Activated T-helper 2 cell treated with anti-CD3 and anti-CD28 coated beads, Interferon-gamma antibody, Interleukin-2, Interleukin-4, amounts not matched to agents 10 μg/mL and 5 μg/mL and 100 μg/mL, durations not matched to agents 14 hours and 24 hours and 36 hours (primary cell): Measurements from ENCODE around the gene ZNF329. TPM values are rescaled to one million over a fixed set of nuclear protein-coding genes. Genes with fewer than 3 reads are reported as not detected.
"Not testable (repeated sequence)": the region's sequence is repeated elsewhere in the genome, so short reads cannot be mapped to it uniquely, and the experiment has no call there.

Source experiments
- DNase-seq: peaks from one replicate; pipeline ENCODE4 v3.0.0; 2021; ENCODE audit warnings: low spot score
- H3K27ac Mint-ChIP-seq: one replicate; pipeline ENCODE4 v1.8.0; 2021; ENCODE audit warnings: mixed read lengths
- H3K27me3 Mint-ChIP-seq: one replicate; pipeline ENCODE4 v1.8.0; 2021; ENCODE audit warnings: low read depth, mixed read lengths
- H3K36me3 Mint-ChIP-seq: one replicate; pipeline ENCODE4 v1.8.0; 2021; ENCODE audit warnings: low read depth, mixed read lengths
- H3K4me1 Mint-ChIP-seq: one replicate; pipeline ENCODE4 v1.8.0; 2021; ENCODE audit warnings: low read depth, mixed read lengths
- H3K4me3 Mint-ChIP-seq: one replicate; pipeline ENCODE4 v1.8.0; 2021; ENCODE audit warnings: low read depth, mild to moderate bottlenecking, moderate library complexity, mixed read lengths
- H3K9me3 Mint-ChIP-seq: one replicate; pipeline ENCODE4 v1.8.0; 2021; ENCODE audit warnings: mixed read lengths
- intact Hi-C: fragments of 100-400 bp; cut with micrococcal nuclease; formaldehyde crosslinking; loops from one replicate; pipeline ENCODE4 v1.15.1; 2023
- total RNA-seq: library from RNA; stranded (reverse); gene quantifications from 2 replicates; pipeline ENCODE4 v1.2.3, GENCODE V29; 2022

Gene ZNF329
- total RNA-seq, 1 donor from 2014 or later, result 2.1 TPM

GRCh38 chr19:58154679-58155648 is 4.4 kb upstream of the ZNF329 start:
- intact Hi-C loops, result loop anchor here (2.0 to 10.0 kb wide), 4 partner anchors 152 to 1760 kb away; partner anchors contain the start of genes ZNF582, ZNF606 and ZNF776
- no peaks in the 10 kb centered on the region for H3K27me3 Mint-ChIP-seq
- DNase-seq, result peak; percentile 91
- H3K4me3 Mint-ChIP-seq, result peak overlapping the region; percentile 72
- H3K9me3 Mint-ChIP-seq, result peaks cover 42% of the 10 kb centered on the region
- H3K36me3 Mint-ChIP-seq, result peaks cover 17% of the 10 kb centered on the region
- peaks cover 2% of the 10 kb centered on the region for H3K4me1 Mint-ChIP-seq
- H3K27ac Mint-ChIP-seq, result no peak overlapping the region

GRCh38 chr19:58154287-58154678 is 3.7 kb upstream of the ZNF329 start:
- H3K27me3 Mint-ChIP-seq, result no peaks in the 10 kb centered on the region
- H3K36me3 Mint-ChIP-seq, result peaks cover 19% of the 10 kb centered on the region
- DNase-seq, result no peak
- H3K27ac Mint-ChIP-seq, result no peak overlapping the region
- intact Hi-C loops, result loop anchor here (2.0 to 10.0 kb wide), 4 partner anchors 151 to 1759 kb away; partner anchors contain the start of genes ZNF582, ZNF606 and ZNF776
- peak overlapping the region; percentile 72 for H3K4me3 Mint-ChIP-seq
- H3K9me3 Mint-ChIP-seq, result peaks cover 48% of the 10 kb centered on the region
- peaks cover 5% of the 10 kb centered on the region for H3K4me1 Mint-ChIP-seq

GRCh38 chr19:58153386-58153785 is 2.8 kb upstream of the ZNF329 start:
- H3K9me3 Mint-ChIP-seq, result peaks cover 47% of the 10 kb centered on the region
- H3K4me1 Mint-ChIP-seq, result peaks cover 5% of the 10 kb centered on the region
- DNase-seq, result no peak
- H3K27me3 Mint-ChIP-seq, result no peaks in the 10 kb centered on the region
- peaks cover 20% of the 10 kb centered on the region for H3K36me3 Mint-ChIP-seq
- no peak overlapping the region for H3K27ac Mint-ChIP-seq
- H3K4me3 Mint-ChIP-seq, result peak overlapping the region; percentile 72
- intact Hi-C loops, result loop anchor here (10.0 kb wide), 3 partner anchors 409 to 1759 kb away; partner anchors contain the start of genes ZNF582 and ZNF776

GRCh38 chr19:58147475-58147874 is 3.1 kb downstream of the ZNF329 start:
- H3K4me3 Mint-ChIP-seq, DNase-seq, H3K4me1 Mint-ChIP-seq, H3K27ac Mint-ChIP-seq, H3K27me3 Mint-ChIP-seq, intact Hi-C loops: not testable (repeated sequence)
- H3K36me3 Mint-ChIP-seq, result peaks cover 27% of the 10 kb centered on the region
- peaks cover 45% of the 10 kb centered on the region for H3K9me3 Mint-ChIP-seq

GRCh38 chr19:58145849-58146248 is 4.7 kb downstream of the ZNF329 start:
- no peak overlapping the region for H3K27ac Mint-ChIP-seq
- intact Hi-C loops, result no loop called here

GRCh38 chr19:58134244-58134643 is 16.3 kb downstream of the ZNF329 start:
- DNase-seq, result no peak
- H3K9me3 Mint-ChIP-seq, result peaks cover 73% of the 10 kb centered on the region
- H3K27ac Mint-ChIP-seq, result no peak overlapping the region
- intact Hi-C loops, result no loop called here
- no peak overlapping the region for H3K4me3 Mint-ChIP-seq
- no peaks in the 10 kb centered on the region for H3K4me1 Mint-ChIP-seq
- peaks cover 66% of the 10 kb centered on the region for H3K36me3 Mint-ChIP-seq
- H3K27me3 Mint-ChIP-seq, result no peaks in the 10 kb centered on the region

More at GRCh38 chr19:58145849-58146248, 4.7 kb downstream of the ZNF329 start:
- Mint-ChIP-seq H3K4me3 (no peak overlapping the region), H3K4me1 (peaks cover 3% of the 10 kb centered on the region), H3K36me3 (peaks cover 26% of the 10 kb centered on the region), H3K9me3 (peaks cover 40% of the 10 kb centered on the region), H3K27me3 (no peaks in the 10 kb centered on the region)
- no peak for DNase-seq

GRCh38 chr19:58129284-58129683 is 21.3 kb downstream of the ZNF329 start:
- peaks cover 57% of the 10 kb centered on the region for H3K36me3 Mint-ChIP-seq

GRCh38 chr19:58128041-58128685 is 22.4 kb downstream of the ZNF329 start:
- H3K36me3 Mint-ChIP-seq, result peaks cover 46% of the 10 kb centered on the region
- DNase-seq, result no peak
- no peaks in the 10 kb centered on the region for H3K27me3 Mint-ChIP-seq
- intact Hi-C loops, result no loop called here
- no peak overlapping the region for H3K27ac Mint-ChIP-seq
- peaks cover 79% of the 10 kb centered on the region for H3K9me3 Mint-ChIP-seq
- H3K4me3 Mint-ChIP-seq, result no peak overlapping the region
- H3K4me1 Mint-ChIP-seq, result no peaks in the 10 kb centered on the region

More at GRCh38 chr19:58129284-58129683, 21.3 kb downstream of the ZNF329 start:
- H3K27ac Mint-ChIP-seq, result no peak overlapping the region
- H3K27me3 Mint-ChIP-seq, result no peaks in the 10 kb centered on the region
- H3K4me1 Mint-ChIP-seq, result no peaks in the 10 kb centered on the region
- DNase-seq, result no peak
- no peak overlapping the region for H3K4me3 Mint-ChIP-seq
- intact Hi-C loops, result no loop called here
- peaks cover 80% of the 10 kb centered on the region for H3K9me3 Mint-ChIP-seq

- no peak overlapping the region for H3K4me3 Mint-ChIP-seq
- H3K36me3 Mint-ChIP-seq, result peaks cover 17% of the 10 kb centered on the region
- H3K27ac Mint-ChIP-seq, result no peak overlapping the region
- H3K27me3 Mint-ChIP-seq, result no peaks in the 10 kb centered on the region
- DNase-seq, result no peak
- peaks cover 85% of the 10 kb centered on the region for H3K9me3 Mint-ChIP-seq
- intact Hi-C loops, result no loop called here
- no peaks in the 10 kb centered on the region for H3K4me1 Mint-ChIP-seq
Measured at GRCh38 chr19:58123354-58123753, 27.2 kb downstream of the ZNF329 start.

GRCh38 chr19:58118979-58119733 is 31.4 kb downstream of the ZNF329 start:
- Mint-ChIP-seq H3K4me3 (no peak overlapping the region), H3K27ac (no peak overlapping the region), H3K9me3 (peaks cover 82% of the 10 kb centered on the region), H3K36me3 (peaks cover 14% of the 10 kb centered on the region), H3K27me3 (no peaks in the 10 kb centered on the region), H3K4me1 (no peaks in the 10 kb centered on the region)
- intact Hi-C loops, result no loop called here
- DNase-seq, result no peak

- Mint-ChIP-seq H3K27me3 (no peaks in the 10 kb centered on the region), H3K4me1 (no peaks in the 10 kb centered on the region), H3K27ac (no peak overlapping the region), H3K4me3 (no peak overlapping the region), H3K36me3 (peaks cover 14% of the 10 kb centered on the region), H3K9me3 (peaks cover 78% of the 10 kb centered on the region)
- intact Hi-C loops, result no loop called here
- no peak for DNase-seq
Measured at GRCh38 chr19:58117841-58118575, 32.6 kb downstream of the ZNF329 start.

GRCh38 chr19:58108546-58108817 is 42.1 kb downstream of the ZNF329 start:
- no peaks in the 10 kb centered on the region for H3K27me3 Mint-ChIP-seq
- no peak for DNase-seq
- H3K9me3 Mint-ChIP-seq, result peaks cover 66% of the 10 kb centered on the region
- no peak overlapping the region for H3K27ac Mint-ChIP-seq
- intact Hi-C loops, result no loop called here
- H3K4me1 Mint-ChIP-seq, result no peaks in the 10 kb centered on the region
- H3K36me3 Mint-ChIP-seq, result peaks cover 7% of the 10 kb centered on the region
- no peak overlapping the region for H3K4me3 Mint-ChIP-seq
